22Rv1 (cell line): Measurements from ENCODE around the gene POLR2M.

Experiments used
- ZFX ChIP-seq: fragments of 450-650 bp; IDR thresholded peaks from 2 replicates; pipeline ENCODE4 v1.6.1; 2017; ENCODE audit warnings: antibody characterized with exemption, borderline replicate concordance
- TF ChIP-seq, protein P1 (sequence below): fragments of 450-650 bp; IDR thresholded peaks from 2 replicates; pipeline ENCODE4 v1.5.1; 2017; ENCODE audit warnings: mild to moderate bottlenecking

DNA sequence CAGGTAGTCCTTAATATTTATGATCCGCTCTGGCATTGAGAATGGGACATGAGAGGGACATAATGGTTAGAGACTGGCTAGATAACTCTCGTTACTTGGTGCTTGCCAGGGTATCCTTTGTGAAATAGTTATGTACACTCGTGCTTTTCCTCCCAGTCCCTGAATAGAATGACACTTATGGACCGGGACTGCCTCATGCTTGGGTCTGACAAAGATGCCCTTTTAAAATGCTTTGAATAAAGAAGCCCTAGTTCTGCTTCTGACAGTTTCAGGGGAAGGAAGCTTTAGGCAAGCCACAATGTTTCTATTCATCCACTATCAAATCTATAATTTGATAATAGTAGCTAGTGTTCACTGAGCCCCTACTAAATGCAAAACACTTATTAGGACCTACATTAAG, 29.4 kb downstream of the POLR2M start:
- TF ChIP-seq, protein P1, sequence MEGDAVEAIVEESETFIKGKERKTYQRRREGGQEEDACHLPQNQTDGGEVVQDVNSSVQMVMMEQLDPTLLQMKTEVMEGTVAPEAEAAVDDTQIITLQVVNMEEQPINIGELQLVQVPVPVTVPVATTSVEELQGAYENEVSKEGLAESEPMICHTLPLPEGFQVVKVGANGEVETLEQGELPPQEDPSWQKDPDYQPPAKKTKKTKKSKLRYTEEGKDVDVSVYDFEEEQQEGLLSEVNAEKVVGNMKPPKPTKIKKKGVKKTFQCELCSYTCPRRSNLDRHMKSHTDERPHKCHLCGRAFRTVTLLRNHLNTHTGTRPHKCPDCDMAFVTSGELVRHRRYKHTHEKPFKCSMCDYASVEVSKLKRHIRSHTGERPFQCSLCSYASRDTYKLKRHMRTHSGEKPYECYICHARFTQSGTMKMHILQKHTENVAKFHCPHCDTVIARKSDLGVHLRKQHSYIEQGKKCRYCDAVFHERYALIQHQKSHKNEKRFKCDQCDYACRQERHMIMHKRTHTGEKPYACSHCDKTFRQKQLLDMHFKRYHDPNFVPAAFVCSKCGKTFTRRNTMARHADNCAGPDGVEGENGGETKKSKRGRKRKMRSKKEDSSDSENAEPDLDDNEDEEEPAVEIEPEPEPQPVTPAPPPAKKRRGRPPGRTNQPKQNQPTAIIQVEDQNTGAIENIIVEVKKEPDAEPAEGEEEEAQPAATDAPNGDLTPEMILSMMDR, result no peak
- no peak for TF ChIP-seq ZFX
